NCI-H1105 (cell line): ENCODE results near the gene TENM3.
"Not testable (repeated sequence)": the region's sequence is repeated elsewhere in the genome, so short reads cannot be mapped to it uniquely, and the experiment has no call there.

Experiments used
- DNase-seq: peaks from one replicate; lab custom pipeline; 2025; lab: John Stamatoyannopoulos, UW

TENM3 gene

GRCh38 chr4:182338063-182338462, 94.9 kb downstream of the TENM3 start:
- DNase-seq: no peak

- DNase-seq: no peak
Observed at GRCh38 chr4:182338746-182339145, 95.5 kb downstream of the TENM3 start.

- no peak for DNase-seq
Observed at GRCh38 chr4:182339221-182339641, 96.0 kb downstream of the TENM3 start.

GRCh38 chr4:182343453-182343852, 100.3 kb downstream of the TENM3 start:
- no peak for DNase-seq

- no peak for DNase-seq
Observed at GRCh38 chr4:182344968-182345367, 101.8 kb downstream of the TENM3 start.

GRCh38 chr4:182346250-182346649, 103.0 kb downstream of the TENM3 start:
- no peak for DNase-seq

- DNase-seq: no peak
Observed at GRCh38 chr4:182346675-182347375, 103.6 kb downstream of the TENM3 start.

GRCh38 chr4:182348779-182349326, 105.7 kb downstream of the TENM3 start:
- DNase-seq: no peak

GRCh38 chr4:182350041-182350440, 106.8 kb downstream of the TENM3 start:
- DNase-seq: no peak

GRCh38 chr4:182351485-182351884, 108.3 kb downstream of the TENM3 start:
- no peak for DNase-seq

GRCh38 chr4:182354106-182354505, 110.9 kb downstream of the TENM3 start:
- DNase-seq: no peak

- no peak for DNase-seq
Observed at GRCh38 chr4:182354867-182355266, 111.7 kb downstream of the TENM3 start.

- DNase-seq: no peak
Observed at GRCh38 chr4:182367153-182367552, 124.0 kb downstream of the TENM3 start.

GRCh38 chr4:182369211-182369610, 126.0 kb downstream of the TENM3 start:
- DNase-seq: no peak

- no peak for DNase-seq
Observed at GRCh38 chr4:182370491-182370890, 127.3 kb downstream of the TENM3 start.

- DNase-seq: no peak
Observed at GRCh38 chr4:182380771-182381181, 137.6 kb downstream of the TENM3 start.

GRCh38 chr4:182382941-182383340, 139.7 kb downstream of the TENM3 start:
- DNase-seq: no peak

GRCh38 chr4:182384631-182385091, 141.5 kb downstream of the TENM3 start:
- no peak for DNase-seq

GRCh38 chr4:182385897-182386296, 142.7 kb downstream of the TENM3 start:
- DNase-seq: no peak

GRCh38 chr4:182386576-182386975, 143.4 kb downstream of the TENM3 start:
- DNase-seq: not testable (repeated sequence)

GRCh38 chr4:182391111-182391684, 148.0 kb downstream of the TENM3 start:
- no peak for DNase-seq

GRCh38 chr4:182394181-182394580, 151.0 kb downstream of the TENM3 start:
- no peak for DNase-seq

GRCh38 chr4:182400081-182400480, 156.9 kb downstream of the TENM3 start:
- no peak for DNase-seq
